Glomerular endothelial cell (primary cell): ENCODE data around the gene LGALS3. TPM values are rescaled to one million over a fixed set of nuclear protein-coding genes. Genes with fewer than 3 reads are reported as not detected.
"Not testable (repeated sequence)": the region's sequence is repeated elsewhere in the genome, so short reads cannot be mapped to it uniquely, and the experiment has no call there.

Experiments
- DNase-seq: peaks from one replicate; pipeline ENCODE4 v3.0.0-alpha.2; 2011; ENCODE audit warnings: low read depth, low spot score; ENCODE audit errors: extremely low read depth
- total RNA-seq: library from RNA; depleted of rRNA; stranded (reverse); fragments of >200 nt; gene quantifications from 2 replicates; pipeline ENCODE4 v1.2.3, GENCODE V29; 2015

The LGALS3 gene
- total RNA-seq: 38.2 and 61.0 TPM in 2 replicates

GRCh38 chr14:55129086-55129427 is at the start of gene LGALS3:
LGALS3 (plus strand) TSS chr14:55129252; CDS start chr14:55137374, 8,122 bp downstream.
- no peak for DNase-seq

- not testable (repeated sequence) for DNase-seq
These were observed 49.1 kb upstream of the LGALS3 start for GRCh38 chr14:55079961-55080360.

GRCh38 chr14:55084401-55085059 is 44.5 kb upstream of the LGALS3 start:
- no peak for DNase-seq

GRCh38 chr14:55085060-55085660 is 43.9 kb upstream of the LGALS3 start:
- DNase-seq: no peak

- no peak for DNase-seq
These were observed 42.1 kb upstream of the LGALS3 start for GRCh38 chr14:55086938-55087337.

- no peak for DNase-seq
These were observed 40.7 kb upstream of the LGALS3 start for GRCh38 chr14:55088356-55088755.

- no peak for DNase-seq
These were observed 36.7 kb upstream of the LGALS3 start for GRCh38 chr14:55092341-55092740.

GRCh38 chr14:55094292-55095157 is 34.5 kb upstream of the LGALS3 start:
- DNase-seq: no peak

GRCh38 chr14:55097881-55098560 is 31.0 kb upstream of the LGALS3 start:
- DNase-seq: no peak

- DNase-seq: no peak
These were observed 30.5 kb upstream of the LGALS3 start for GRCh38 chr14:55098561-55098898.

GRCh38 chr14:55099756-55100155 is 29.3 kb upstream of the LGALS3 start:
- DNase-seq: no peak

- no peak for DNase-seq
These were observed 27.4 kb upstream of the LGALS3 start for GRCh38 chr14:55101698-55102097.

- DNase-seq: peak; percentile 92
These were observed 26.9 kb upstream of the LGALS3 start for GRCh38 chr14:55102141-55102621.

- peak; percentile 34 for DNase-seq
These were observed 25.9 kb upstream of the LGALS3 start for GRCh38 chr14:55103005-55103640.

GRCh38 chr14:55103971-55104954 is 24.8 kb upstream of the LGALS3 start:
- no peak for DNase-seq

GRCh38 chr14:55105991-55106390 is 23.1 kb upstream of the LGALS3 start:
- DNase-seq: no peak

- DNase-seq: peak; percentile 72
These were observed 21.1 kb upstream of the LGALS3 start for GRCh38 chr14:55107766-55108554.

- DNase-seq: no peak
These were observed 19.2 kb upstream of the LGALS3 start for GRCh38 chr14:55109836-55110235.
